ENCODE results near the gene PHF5A.
"Not testable (repeated sequence)": the region's sequence is repeated elsewhere in the genome, so short reads cannot be mapped to it uniquely, and the experiment has no call there.

The PHF5A gene

GRCh38 chr22:41488076-41488475, 19.6 kb upstream of the PHF5A start:
- no peak for DNase-seq (ENCODE audit: low read depth)

- no peak for DNase-seq (ENCODE audit: low read depth)
Measured at GRCh38 chr22:41487037-41487935, 18.8 kb upstream of the PHF5A start.

GRCh38 chr22:41485033-41485432, 16.5 kb upstream of the PHF5A start:
- no peak for DNase-seq (ENCODE audit: low read depth)

GRCh38 chr22:41482319-41482935, 13.9 kb upstream of the PHF5A start:
- DNase-seq (ENCODE audit: low read depth): peak; percentile 15

GRCh38 chr22:41481925-41482318, 13.4 kb upstream of the PHF5A start:
- DNase-seq (ENCODE audit: low read depth): no peak

GRCh38 chr22:41481131-41481830, 12.8 kb upstream of the PHF5A start:
- peak; percentile 34 for DNase-seq (ENCODE audit: low read depth)

- DNase-seq (ENCODE audit: low read depth): peak; percentile 68
Measured at GRCh38 chr22:41480397-41480735, 11.9 kb upstream of the PHF5A start.

GRCh38 chr22:41479671-41480396, 11.3 kb upstream of the PHF5A start:
- peak; percentile 34 for DNase-seq (ENCODE audit: low read depth)

- DNase-seq (ENCODE audit: low read depth): no peak
Measured at GRCh38 chr22:41478891-41479521, 10.5 kb upstream of the PHF5A start.

GRCh38 chr22:41478473-41478872, 10.0 kb upstream of the PHF5A start:
- DNase-seq (ENCODE audit: low read depth): no peak

- no peak for DNase-seq (ENCODE audit: low read depth)
Measured at GRCh38 chr22:41474872-41475451, 6.5 kb upstream of the PHF5A start.

- no peak for DNase-seq (ENCODE audit: low read depth)
Measured at GRCh38 chr22:41471568-41471967, 3.1 kb upstream of the PHF5A start.

- DNase-seq (ENCODE audit: low read depth): no peak
Measured at GRCh38 chr22:41470886-41471285, 2.4 kb upstream of the PHF5A start.

- peak; percentile 44 for DNase-seq (ENCODE audit: low read depth)
Measured at GRCh38 chr22:41469218-41469851, 843 bp upstream of the PHF5A start.

GRCh38 chr22:41461901-41462300, 6.6 kb downstream of the PHF5A start:
- no peak for DNase-seq (ENCODE audit: low read depth)

- DNase-seq (ENCODE audit: low read depth): not testable (repeated sequence)
Measured at GRCh38 chr22:41460071-41460470, 8.4 kb downstream of the PHF5A start.

- DNase-seq (ENCODE audit: low read depth): no peak
Measured at GRCh38 chr22:41459431-41459830, 9.1 kb downstream of the PHF5A start.

- DNase-seq (ENCODE audit: low read depth): no peak
Measured at GRCh38 chr22:41458161-41458728, 10.2 kb downstream of the PHF5A start.

GRCh38 chr22:41448189-41448808, 20.2 kb downstream of the PHF5A start:
- DNase-seq (ENCODE audit: low read depth): peak; percentile 99

Data from ELR (cell line).